HG03066 (cell line): ENCODE data around the gene RIOK3.
"Not testable (repeated sequence)": the region's sequence is repeated elsewhere in the genome, so short reads cannot be mapped to it uniquely, and the experiment has no call there.

Source experiments
- ATAC-seq: cut with Tn5 transposase; IDR thresholded peaks from one replicate; pipeline ENCODE4 v1.9.1; 2021; ENCODE audit warnings: low read depth; ENCODE audit not compliant: unreplicated experiment

RIOK3 gene, protein sequence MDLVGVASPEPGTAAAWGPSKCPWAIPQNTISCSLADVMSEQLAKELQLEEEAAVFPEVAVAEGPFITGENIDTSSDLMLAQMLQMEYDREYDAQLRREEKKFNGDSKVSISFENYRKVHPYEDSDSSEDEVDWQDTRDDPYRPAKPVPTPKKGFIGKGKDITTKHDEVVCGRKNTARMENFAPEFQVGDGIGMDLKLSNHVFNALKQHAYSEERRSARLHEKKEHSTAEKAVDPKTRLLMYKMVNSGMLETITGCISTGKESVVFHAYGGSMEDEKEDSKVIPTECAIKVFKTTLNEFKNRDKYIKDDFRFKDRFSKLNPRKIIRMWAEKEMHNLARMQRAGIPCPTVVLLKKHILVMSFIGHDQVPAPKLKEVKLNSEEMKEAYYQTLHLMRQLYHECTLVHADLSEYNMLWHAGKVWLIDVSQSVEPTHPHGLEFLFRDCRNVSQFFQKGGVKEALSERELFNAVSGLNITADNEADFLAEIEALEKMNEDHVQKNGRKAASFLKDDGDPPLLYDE

DNA sequence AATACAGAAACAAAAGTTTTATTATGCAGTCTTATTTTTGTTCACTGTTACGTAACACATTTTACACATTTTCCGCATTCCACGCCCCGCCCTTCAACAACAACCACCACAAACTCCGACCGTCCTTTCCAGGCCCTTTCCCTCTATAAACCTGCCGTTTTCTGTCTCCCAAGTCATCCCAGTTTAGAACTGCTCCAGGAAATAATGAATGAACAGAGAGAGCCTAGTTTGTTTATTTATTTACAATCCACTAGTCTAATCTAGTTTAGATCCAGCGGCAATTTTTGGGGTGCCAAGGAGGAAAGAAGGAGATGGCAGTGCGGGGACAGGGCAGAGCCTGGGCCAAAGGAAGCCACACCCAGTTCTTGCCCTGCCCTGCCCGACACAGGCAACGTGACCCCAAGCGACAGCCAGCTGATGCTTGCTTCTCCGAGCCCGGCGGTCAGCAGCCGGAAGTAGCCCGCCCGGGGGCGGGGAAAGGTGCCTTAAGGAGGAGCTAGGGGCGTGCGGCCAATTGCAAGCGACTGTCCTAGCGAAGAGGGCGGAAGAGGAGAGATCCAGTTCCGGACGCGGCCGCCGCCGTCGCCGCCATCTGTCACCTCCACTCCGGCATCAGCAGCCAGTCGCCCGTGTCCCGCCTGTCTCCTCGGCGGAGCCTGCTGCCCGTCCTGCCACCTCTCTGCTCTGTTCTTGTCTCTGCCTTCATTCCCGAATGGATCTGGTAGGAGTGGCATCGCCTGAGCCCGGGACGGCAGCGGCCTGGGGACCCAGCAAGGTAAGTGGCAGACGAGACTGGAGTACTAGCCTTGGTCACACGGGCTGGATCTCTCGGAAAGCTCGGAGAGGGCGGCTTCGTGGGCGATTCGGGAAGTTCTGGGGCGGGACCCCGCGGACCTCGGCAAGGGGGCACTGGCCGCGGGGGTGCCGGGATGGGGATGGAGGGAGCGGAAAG is at the start of gene RIOK3:
TSS of gene RIOK3 (plus strand) at position 560 of the 952 bp plus-strand sequence. CDS start at position 713, 153 bp downstream.
- ATAC-seq = peak; percentile 94

DNA sequence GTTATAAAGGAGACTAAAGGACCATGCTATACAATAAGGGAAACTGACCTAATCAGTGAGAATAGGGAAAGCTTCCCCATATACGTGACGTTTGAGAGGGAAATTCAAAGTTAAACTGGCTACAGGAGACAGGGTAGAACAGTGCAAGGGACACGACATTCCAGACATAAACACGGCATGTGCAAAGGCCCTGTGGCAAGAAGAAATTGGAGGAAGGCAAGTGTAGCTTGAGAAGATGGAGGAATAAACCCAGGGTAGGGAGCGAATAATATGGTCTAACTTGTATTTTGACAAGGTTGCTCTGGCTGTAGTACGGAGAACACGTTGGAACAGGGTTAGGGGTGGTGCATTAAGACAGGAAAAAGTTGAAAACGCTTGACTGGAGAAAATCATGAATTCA is 49.8 kb upstream of the RIOK3 start:
- no peak for ATAC-seq

DNA sequence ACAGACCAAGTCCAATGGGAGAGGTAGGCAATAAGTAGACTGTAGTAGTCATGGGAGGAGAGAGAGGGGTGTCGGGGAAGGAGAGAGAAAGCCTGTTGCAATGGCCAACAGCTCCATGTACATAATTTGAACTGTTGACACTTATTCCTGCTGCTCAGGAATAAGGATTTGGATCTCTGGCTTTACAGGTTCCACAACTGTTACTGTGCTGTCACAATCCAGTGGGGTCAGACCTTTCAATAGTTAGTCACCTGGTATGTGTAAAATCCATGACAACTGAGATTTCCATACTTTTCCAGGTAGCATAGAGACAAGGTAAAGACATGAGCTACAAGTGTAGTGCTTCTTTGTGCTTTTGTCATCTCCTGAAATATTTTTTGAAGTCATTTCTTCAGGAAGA is 47.5 kb upstream of the RIOK3 start:
- no peak for ATAC-seq

DNA sequence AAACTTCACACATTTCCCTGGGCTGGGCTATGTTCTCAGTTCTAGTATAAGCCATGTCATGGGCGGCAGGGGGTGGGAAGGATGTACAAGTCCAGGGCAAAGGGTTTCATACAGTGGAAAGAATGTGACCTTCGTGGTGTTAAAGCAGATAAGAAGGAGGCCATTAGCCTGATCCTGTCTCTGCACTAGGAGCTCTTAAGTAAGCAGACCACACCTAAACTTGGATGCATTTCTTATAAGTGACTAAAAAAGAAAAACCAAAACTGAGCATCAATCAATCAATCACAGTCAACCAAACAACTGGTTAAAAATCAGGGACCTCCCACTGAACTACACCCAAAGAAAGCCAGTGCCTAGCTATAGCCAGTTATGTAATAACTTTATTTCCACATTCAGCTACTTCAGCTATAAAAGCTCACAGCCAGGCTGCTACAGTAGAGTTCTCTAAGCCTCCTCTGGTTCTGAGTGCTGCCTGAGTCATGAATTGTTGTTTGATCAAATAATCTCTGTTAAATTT is 46.8 kb upstream of the RIOK3 start:
- ATAC-seq = no peak

DNA sequence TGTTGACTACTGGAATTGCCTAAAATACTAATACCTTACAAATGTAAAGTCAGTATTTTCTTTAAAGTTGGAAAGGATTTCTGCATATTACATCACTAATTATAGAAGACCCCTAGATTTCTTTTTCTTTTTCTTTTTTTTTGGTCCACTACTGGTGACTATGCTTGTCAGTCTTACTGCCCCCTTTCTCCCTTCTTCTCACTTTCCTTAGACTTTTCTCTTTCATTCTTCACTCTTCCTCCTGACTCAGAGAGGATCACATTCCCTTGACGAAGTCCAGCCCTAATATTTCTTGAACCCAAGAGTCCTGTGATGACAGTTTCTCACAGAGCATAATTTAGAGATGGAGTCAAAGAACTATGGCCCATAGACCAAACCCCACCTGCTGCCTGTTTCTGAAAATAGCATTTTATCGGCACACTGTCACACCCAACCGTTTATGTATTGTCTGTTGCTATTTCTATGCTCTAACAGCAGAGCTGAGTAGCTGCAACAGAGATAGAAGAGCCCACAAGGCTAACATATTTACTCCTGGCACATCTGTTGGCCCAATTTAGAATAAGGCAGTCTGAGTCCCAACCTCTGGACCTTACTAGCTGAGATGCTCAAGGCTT is 40.6 kb upstream of the RIOK3 start:
- no peak for ATAC-seq

DNA sequence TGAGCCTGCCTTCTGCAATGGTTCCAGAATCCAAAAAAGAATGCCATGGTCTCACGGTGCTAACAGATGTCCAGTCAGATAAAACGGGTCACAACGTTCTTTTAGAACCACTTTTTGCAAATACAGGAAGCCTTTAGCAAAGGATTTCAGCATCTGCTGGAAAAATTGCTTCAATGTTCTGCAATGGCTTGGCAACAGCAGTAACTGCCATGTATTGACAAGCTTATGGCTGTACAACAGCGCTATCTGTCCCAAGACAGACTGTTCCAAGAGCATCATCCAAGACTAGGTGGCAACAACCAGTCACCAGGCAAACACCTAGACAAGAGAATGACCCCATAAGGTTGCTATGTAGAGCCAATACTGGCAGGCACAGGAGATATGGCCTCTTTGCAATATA is 37.6 kb upstream of the RIOK3 start:
- ATAC-seq = no peak

DNA sequence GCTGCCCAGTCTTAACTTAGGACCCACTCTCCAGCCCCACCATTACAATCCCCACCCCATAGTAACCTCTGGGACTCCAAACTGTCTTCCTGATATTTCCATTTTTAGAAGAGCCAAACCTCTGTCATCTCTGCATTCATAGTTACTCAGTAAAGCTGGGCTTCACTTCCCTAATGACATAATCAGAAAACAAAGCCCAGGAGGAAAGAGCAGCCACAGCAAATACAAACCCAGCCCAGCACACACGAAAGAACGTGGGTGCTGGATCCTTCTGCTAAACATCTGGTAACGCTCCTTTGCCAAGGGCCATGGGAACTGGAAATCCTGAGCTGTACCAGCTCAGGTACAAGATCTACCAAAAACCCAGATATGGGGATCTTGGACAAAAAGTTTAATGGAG is 36.8 kb upstream of the RIOK3 start:
- ATAC-seq = no peak

DNA sequence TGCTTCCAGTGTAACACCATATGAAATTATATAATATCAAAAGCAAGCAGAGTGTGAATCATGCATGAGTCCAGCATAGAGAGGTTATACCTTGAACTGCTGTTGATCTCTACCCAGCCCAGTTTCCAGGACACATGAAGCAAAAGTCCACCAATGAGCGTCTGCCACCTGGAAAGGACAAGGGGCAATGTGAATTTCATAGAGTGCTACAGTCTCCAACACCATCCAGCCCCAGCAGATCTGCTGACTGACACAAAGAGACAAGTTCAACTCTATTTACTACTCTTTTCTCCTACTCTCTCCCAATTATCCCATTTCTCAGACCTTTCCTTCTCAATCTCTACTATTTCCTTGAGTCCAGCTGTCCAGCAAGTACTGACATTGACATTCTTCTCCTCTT is 31.8 kb upstream of the RIOK3 start:
- ATAC-seq = no peak

DNA sequence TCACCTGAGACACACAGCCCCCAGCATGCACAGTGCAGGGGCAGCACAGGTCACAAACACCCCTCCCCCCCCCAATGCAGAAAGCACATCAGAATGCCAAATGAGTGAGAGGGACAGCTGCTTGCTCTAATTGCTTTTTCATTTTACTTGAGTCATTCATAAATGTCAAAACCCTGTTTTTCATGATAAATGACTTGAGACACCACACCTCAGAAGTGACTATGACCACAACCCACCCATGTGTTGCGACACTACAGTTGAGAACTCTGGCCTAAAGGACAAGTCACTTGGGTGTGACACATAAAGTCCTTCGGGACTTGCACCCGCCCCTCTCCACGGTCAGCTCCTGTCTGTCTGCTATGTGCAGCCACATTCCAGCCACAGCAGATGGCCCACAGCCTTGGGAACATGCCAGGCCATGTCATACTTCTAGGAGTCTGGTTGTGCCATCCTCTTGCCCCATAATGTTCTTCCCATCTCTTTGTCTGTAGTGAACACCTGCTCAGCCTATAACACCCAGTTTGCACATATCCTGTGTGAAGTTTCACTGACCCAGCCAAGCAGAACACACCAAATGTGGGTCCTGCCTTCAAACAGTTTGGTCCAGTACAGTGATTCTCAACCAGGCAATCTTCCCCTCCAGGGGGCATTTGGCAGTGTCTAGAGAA is 30.2 kb upstream of the RIOK3 start:
- ATAC-seq = peak; percentile 91

DNA sequence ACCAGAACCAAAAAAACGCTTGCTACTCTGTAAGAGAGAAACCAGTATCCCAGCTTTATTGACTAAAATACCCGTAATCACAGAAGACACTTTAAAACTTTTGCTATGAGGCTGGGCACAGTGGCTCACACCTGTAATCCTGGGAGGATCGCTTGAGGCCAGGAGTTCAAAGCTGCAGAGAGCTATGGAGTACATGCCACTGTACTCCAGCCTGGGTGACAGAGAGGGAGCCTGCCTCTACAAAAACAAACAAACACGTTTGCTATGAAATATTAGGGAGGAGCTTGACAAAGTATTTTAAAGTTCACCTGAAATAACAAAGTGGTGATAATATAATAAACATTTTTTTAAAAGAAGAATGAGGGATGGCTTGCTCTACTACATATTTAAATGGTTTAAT is 28.5 kb upstream of the RIOK3 start:
- no peak for ATAC-seq

DNA sequence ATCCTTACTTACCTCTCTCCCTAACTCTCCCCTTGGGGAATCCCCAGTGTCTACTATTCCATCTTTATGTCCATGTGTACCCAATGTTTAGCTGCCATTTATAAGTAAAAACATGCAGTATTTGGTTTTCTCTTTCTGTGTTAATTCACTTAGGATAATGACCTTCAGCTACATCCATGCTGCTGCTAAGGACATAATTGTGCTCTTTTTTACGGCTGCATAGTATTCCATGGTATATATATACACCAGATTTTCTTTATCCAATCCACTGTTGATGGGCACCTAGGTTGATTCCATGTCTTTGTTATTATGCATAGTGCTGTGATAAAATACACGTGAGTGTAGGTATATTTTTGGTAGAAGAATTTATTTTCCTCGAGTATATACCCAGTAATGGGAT is 24.3 kb upstream of the RIOK3 start:
- no peak for ATAC-seq

DNA sequence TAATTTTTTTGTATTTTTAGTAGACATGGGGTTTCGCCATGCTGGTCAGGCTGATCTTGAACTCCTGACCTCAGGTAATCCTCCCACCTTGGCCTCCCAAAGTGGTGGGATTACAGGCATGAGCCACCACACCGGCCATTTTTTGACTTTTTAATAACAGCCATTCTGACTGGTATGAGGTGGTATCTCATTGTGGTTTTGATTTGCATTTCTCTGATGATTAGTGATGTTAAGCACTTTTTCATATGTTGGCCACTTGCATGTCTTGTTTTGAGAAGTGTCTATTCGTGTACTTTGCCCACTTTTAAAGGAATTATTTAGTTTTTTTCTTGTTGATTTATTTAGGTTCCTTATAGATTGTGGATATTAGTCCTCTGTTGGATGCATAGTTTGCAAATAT is 23.5 kb upstream of the RIOK3 start:
- not testable (repeated sequence) for ATAC-seq

DNA sequence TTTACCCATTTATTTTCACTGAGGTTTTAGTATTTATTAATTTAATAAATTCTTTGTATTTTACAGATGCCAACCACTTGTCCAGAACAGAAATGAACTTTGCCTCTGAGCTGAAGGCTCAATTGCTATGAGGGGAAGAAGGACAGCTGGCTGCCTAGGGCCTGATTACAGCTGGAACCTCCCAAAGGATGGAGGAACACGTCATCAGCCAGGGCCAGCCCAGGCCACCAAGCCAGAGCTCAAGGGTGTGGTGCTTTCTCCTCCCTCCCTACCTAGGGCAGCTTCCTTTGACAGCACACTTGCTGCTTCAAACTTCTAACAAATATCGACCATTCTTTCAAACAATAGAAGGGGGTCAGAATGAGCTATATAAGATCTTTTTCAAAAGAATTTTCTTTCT is 19.7 kb upstream of the RIOK3 start:
- no peak for ATAC-seq

DNA sequence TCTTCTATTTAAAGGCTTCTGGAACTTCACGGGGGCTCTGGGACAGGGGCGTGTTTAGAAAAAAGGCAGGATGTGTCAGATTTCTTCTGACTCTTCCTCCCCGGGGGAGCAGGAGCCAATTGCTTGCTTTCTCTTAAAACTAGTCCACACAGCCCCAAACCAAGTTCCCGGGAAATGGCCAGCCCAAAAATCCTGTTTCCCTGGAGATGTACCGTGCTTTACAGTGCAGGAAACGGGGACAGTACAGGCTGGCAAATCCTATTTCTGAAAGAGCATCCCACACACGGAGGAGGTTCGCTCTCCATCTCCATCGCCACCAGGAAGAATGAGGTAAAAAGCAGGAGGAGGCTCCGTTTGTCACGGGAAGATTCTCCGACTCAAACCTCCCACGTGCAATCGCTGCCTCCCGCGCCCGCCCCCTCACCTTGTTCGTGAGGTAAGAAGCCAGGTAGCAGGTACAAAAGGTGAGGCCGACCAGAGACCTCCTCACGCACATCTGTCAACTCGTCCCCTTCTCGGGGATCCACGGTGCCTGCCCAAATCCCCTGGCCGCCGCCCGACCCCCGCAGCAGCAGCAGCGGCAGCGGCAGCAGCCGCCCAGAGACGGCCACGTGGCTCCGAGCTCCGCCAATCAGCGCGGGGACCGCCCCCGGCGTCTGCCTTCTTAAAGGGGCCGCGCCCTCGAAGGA is 15.6 kb upstream of the RIOK3 start:
- peak; percentile 88 for ATAC-seq

DNA sequence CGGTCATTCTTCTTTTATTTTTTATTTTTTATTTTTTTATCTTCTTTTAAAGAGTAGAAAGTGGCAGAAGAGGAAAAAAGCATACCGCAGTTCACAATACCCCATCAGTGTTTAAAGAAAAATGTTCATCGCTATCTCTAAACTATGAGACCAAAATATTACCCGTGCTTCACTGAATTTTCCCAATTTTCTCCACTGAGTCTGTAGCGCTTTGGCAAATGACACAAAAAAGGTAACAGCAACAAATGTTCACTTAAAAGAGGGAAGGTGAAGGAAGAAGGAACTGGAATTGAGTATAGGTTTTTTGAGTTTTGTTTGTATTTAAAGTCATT is 15.1 kb upstream of the RIOK3 start:
- ATAC-seq = no peak

DNA sequence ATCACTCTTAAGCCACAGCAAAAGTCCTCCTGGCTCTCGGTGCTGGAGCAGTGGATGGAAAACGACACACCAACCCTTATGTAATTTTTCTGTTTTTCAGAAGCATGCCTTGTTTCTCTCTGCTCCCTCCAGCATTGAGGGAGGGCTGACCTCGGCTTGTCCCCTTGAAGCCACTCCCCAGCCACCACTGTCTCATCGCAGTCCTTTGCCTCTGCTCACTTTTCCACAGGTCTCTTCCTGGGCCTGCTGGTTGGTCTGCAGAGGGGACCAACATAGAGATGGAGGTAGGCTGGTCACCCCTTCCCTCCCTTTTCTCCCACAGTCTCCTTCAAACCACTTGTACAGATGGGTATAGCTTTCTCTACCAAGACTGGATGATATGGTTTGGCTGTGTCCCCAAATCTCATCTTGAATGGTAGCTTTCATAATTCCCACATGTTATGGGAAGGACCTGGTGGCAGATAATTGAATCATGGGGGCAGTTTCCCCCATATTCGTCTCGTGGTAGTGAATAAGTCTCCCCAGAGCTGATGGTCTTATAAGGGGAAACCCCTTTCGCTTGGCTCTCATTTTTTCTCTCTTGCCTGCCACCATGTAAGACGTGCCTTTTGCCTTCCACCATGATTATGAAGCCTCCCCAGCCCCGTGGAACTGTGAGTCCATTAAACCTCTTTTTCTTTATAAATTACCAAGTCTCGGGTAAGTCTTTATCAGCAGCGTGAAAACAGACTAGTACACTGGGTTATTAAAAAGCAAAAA is 14.3 kb upstream of the RIOK3 start:
- ATAC-seq = no peak

DNA sequence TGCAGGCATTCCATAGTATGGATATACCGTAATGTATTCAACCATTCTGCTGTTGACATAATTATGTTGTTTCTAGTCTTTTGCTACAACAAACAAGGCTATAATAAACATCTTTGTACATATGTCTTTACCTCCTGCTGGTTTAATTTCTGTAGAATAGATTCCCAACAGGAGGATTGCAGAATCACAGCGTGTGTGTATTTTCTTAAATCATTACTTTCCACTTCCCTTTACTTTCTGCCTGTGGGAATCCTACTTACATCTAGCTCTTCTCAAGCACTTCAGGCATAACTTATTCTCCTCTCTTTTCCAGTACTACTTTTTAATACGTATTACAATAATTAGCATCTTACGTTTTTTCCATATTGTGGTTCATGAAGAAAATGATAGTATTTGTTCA is 13.0 kb upstream of the RIOK3 start:
- no peak for ATAC-seq

DNA sequence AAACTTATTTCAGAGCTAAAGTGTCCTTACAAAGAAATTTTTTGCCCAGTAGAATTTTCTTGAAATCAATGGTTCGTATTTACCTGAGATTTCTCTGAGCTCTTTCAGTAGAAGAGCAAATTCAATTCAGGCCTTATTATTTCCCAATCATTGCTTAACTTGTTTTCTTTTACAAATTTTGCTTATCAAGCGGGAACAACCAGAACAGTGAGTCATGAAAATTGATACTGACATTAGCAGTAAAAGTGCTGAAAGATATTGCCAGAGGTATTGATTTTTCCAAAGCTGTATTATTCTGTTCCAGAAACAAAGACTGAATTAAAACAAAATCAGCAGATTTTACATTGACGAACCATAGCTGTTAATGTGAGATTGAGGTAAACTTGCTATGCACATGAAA is 10.1 kb upstream of the RIOK3 start:
- ATAC-seq = no peak

DNA sequence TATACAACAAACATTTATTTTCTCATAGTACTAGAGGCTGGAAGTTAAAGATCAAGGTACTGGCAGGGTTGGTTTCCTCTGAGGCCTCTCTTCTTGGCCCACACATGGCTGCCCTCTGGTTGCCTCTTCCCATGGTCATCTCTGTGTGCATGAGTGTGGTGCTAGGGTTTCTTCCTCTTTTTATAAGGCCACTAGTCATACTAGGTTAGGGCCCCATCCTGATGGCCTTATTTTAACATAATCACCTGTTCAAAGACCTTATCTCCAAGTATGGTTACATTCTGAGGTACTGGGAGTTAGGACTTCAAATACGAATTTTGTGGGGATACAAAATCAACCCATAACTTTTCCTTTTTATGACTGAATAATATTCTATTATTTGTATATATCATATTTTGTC is 4.8 kb upstream of the RIOK3 start:
- no peak for ATAC-seq
